ENCODE results near the gene PTGFRN. TPM values are rescaled to one million over a fixed set of nuclear protein-coding genes. Genes with fewer than 3 reads are reported as not detected.

PTGFRN gene
- total RNA-seq, 1 experiment from 2014 or later: 60.6 TPM

DNA sequence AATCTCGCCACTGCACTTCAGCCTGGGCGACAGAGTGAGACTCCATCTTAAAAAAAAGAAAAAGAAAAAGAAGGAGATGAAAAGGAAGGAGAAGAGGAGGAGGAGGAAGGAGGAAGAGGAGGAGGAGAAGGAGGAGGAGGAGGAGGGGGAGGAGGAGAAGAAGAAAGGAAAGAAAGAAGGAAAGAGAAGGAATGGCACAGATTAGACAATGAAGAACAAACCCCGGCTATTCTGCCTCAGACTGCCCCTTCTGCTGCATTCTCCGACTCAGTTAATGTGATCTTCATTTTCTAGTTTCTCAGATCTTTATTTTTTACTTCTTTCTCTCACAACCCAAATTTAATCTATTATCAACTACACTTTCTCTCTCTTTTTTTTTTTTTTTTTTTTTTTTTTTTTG is 40.1 kb upstream of the PTGFRN start:
- ATAC-seq: no peak
- BruUV-seq (replicated peaks): no TSS peak
- intact Hi-C loops (cut with micrococcal nuclease): no loop called here
- H2AFZ ChIP-seq (ENCODE audit: low read depth, low read length, poor library complexity, severe bottlenecking): no peak overlapping the region
- no peaks in the 10 kb centered on the region for H3K4me1 ChIP-seq (ENCODE audit: control insufficient read depth in 1 of 2, insufficient read depth in 2 of 2, low read length in 2 of 2)
- TF ChIP-seq POLR2A (IDR thresholded peaks at IDR 0.05; ENCODE audit: borderline replicate concordance, extremely low read depth, insufficient read depth, insufficient read length) (no peak), CBX3 (IDR thresholded peaks at IDR 0.05; ENCODE audit: low read depth) (no peak), SRF (IDR thresholded peaks at IDR 0.05; ENCODE audit: low read depth) (no peak), SIN3A (IDR thresholded peaks at IDR 0.05; ENCODE audit: low read depth) (no peak), SP1 (IDR thresholded peaks at IDR 0.05; ENCODE audit: low read depth) (no peak), ELF1 (IDR thresholded peaks at IDR 0.05; ENCODE audit: borderline replicate concordance, low read depth) (no peak), CEBPB (IDR thresholded peaks at IDR 0.05; ENCODE audit: low read depth) (no peak), YY1 (IDR thresholded peaks at IDR 0.05; ENCODE audit: extremely low read depth, insufficient replicate concordance, low read depth, low read length) (no peak), EZH2 (IDR thresholded peaks at IDR 0.05) (no peak), POLR2AphosphoS5 (IDR thresholded peaks at IDR 0.05; ENCODE audit: low read depth, low read length) (no peak), FOSL1 (IDR thresholded peaks at IDR 0.05; ENCODE audit: low read depth) (no peak), EZH2phosphoT487 (IDR thresholded peaks at IDR 0.05; ENCODE audit: borderline replicate concordance) (no peak), CTCF (IDR thresholded peaks at IDR 0.05 in 2 of 3, conservative IDR thresholded peaks at IDR 0.05 in 1 of 3; ENCODE audit: borderline replicate concordance in 1 of 3, insufficient read depth in 1 of 3, low read depth in 2 of 3, low read length in 2 of 3) (no peak), TCF7L2 (IDR thresholded peaks at IDR 0.05; ENCODE audit: borderline replicate concordance, extremely low read depth, insufficient read depth, insufficient read length) (no peak), ZNF274 (IDR thresholded peaks at IDR 0.05; ENCODE audit: low read depth, low read length) (no peak), RAD21 (IDR thresholded peaks at IDR 0.05; ENCODE audit: low read depth) (no peak), ATF3 (IDR thresholded peaks at IDR 0.05) (no peak)
- TF ChIP-seq, protein P1, sequence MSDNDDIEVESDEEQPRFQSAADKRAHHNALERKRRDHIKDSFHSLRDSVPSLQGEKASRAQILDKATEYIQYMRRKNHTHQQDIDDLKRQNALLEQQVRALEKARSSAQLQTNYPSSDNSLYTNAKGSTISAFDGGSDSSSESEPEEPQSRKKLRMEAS (IDR thresholded peaks at IDR 0.05): no peak
- TF ChIP-seq, protein P2, sequence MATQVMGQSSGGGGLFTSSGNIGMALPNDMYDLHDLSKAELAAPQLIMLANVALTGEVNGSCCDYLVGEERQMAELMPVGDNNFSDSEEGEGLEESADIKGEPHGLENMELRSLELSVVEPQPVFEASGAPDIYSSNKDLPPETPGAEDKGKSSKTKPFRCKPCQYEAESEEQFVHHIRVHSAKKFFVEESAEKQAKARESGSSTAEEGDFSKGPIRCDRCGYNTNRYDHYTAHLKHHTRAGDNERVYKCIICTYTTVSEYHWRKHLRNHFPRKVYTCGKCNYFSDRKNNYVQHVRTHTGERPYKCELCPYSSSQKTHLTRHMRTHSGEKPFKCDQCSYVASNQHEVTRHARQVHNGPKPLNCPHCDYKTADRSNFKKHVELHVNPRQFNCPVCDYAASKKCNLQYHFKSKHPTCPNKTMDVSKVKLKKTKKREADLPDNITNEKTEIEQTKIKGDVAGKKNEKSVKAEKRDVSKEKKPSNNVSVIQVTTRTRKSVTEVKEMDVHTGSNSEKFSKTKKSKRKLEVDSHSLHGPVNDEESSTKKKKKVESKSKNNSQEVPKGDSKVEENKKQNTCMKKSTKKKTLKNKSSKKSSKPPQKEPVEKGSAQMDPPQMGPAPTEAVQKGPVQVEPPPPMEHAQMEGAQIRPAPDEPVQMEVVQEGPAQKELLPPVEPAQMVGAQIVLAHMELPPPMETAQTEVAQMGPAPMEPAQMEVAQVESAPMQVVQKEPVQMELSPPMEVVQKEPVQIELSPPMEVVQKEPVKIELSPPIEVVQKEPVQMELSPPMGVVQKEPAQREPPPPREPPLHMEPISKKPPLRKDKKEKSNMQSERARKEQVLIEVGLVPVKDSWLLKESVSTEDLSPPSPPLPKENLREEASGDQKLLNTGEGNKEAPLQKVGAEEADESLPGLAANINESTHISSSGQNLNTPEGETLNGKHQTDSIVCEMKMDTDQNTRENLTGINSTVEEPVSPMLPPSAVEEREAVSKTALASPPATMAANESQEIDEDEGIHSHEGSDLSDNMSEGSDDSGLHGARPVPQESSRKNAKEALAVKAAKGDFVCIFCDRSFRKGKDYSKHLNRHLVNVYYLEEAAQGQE (IDR thresholded peaks at IDR 0.05; ENCODE audit: low read depth): no peak
- H3K27me3 ChIP-seq (ENCODE audit: insufficient read depth, low read length): no peaks in the 10 kb centered on the region
- no peaks in the 10 kb centered on the region for H3K9me3 ChIP-seq (ENCODE audit: control insufficient read depth in 1 of 2, insufficient read depth in 1 of 2, low read depth in 1 of 2, low read length in 2 of 2)
- no peaks in the 10 kb centered on the region for H3K79me2 ChIP-seq (ENCODE audit: insufficient read depth, low read length)
- ChIA-PET POLR2A (no interaction called here), RAD21 (ENCODE audit: low non-redundant PET in 1 of 2, low total read pairs in 2 of 2, uncharacterized antibody in 2 of 2, unreplicated experiment in 2 of 2) (no interaction called here), CTCF (no interaction called here)
- no peaks in the 10 kb centered on the region for H4K20me1 ChIP-seq (ENCODE audit: insufficient read depth)
- H3K4me3 ChIP-seq (replicated peaks in 1 of 2; ENCODE audit: low read depth in 1 of 2, low read length in 2 of 2): no peak overlapping the region
- no peak for DNase-seq (ENCODE audit: low read depth, low spot score)
- no peak overlapping the region for H3K9ac ChIP-seq (ENCODE audit: low read length)
- H3K27ac ChIP-seq (ENCODE audit: low read depth, low read length): no peak overlapping the region
- no peaks in the 10 kb centered on the region for H3K36me3 ChIP-seq (ENCODE audit: control insufficient read depth in 1 of 2, insufficient read depth in 2 of 2, low read length in 2 of 2)
- H3K9me2 ChIP-seq (ENCODE audit: insufficient read depth): no peaks in the 10 kb centered on the region
- no peak overlapping the region for H3K4me2 ChIP-seq (ENCODE audit: low read length)

All from HCT116 (cell line).